DMS153 (cell line): Measurements from ENCODE around the gene FLT1.
A peak's percentile ranks its signal among the peaks of the same experiment; 100 is the strongest.

Experiments
- DNase-seq: peaks from one replicate; lab custom pipeline; 2025; lab: John Stamatoyannopoulos, UW

Gene FLT1

GRCh38 chr13:28426381-28426780 lies 68.5 kb downstream of the FLT1 start:
- peak; percentile 6 for DNase-seq

- no peak for DNase-seq
These were observed 69.1 kb downstream of the FLT1 start for GRCh38 chr13:28425793-28426192.

GRCh38 chr13:28424541-28424940 lies 70.4 kb downstream of the FLT1 start:
- no peak for DNase-seq

GRCh38 chr13:28423010-28423409 lies 71.9 kb downstream of the FLT1 start:
- no peak for DNase-seq

- DNase-seq: no peak
These were observed 73.1 kb downstream of the FLT1 start for GRCh38 chr13:28421676-28422410.

GRCh38 chr13:28420704-28421103 lies 74.2 kb downstream of the FLT1 start:
- DNase-seq: no peak

- DNase-seq: peak; percentile 9
These were observed 78.9 kb downstream of the FLT1 start for GRCh38 chr13:28415994-28416421.

GRCh38 chr13:28413999-28414398 lies 80.9 kb downstream of the FLT1 start:
- no peak for DNase-seq

GRCh38 chr13:28412981-28413380 lies 81.9 kb downstream of the FLT1 start:
- DNase-seq: no peak

- no peak for DNase-seq
These were observed 83.0 kb downstream of the FLT1 start for GRCh38 chr13:28411831-28412353.

GRCh38 chr13:28410096-28410495 lies 84.8 kb downstream of the FLT1 start:
- DNase-seq: no peak

- DNase-seq: no peak
These were observed 85.3 kb downstream of the FLT1 start for GRCh38 chr13:28409648-28410047.

GRCh38 chr13:28408863-28409262 lies 86.1 kb downstream of the FLT1 start:
- no peak for DNase-seq

GRCh38 chr13:28408235-28408848 lies 86.6 kb downstream of the FLT1 start:
- DNase-seq: no peak

GRCh38 chr13:28406733-28407266 lies 88.1 kb downstream of the FLT1 start:
- DNase-seq: no peak

GRCh38 chr13:28402057-28402381 lies 92.9 kb downstream of the FLT1 start:
- DNase-seq: no peak

GRCh38 chr13:28401303-28402056 lies 93.4 kb downstream of the FLT1 start:
- DNase-seq: no peak

GRCh38 chr13:28396053-28396452 lies 98.9 kb downstream of the FLT1 start:
- DNase-seq: no peak

- no peak for DNase-seq
These were observed 100.5 kb downstream of the FLT1 start for GRCh38 chr13:28394422-28394821.

- DNase-seq: no peak
These were observed 101.9 kb downstream of the FLT1 start for GRCh38 chr13:28392896-28393505.

GRCh38 chr13:28392428-28392827 lies 102.5 kb downstream of the FLT1 start:
- peak; percentile 17 for DNase-seq
